ENCODE data around the gene LRG1. TPM values are rescaled to one million over a fixed set of nuclear protein-coding genes. Genes with fewer than 3 reads are reported as not detected.
A peak's percentile ranks its signal among the peaks of the same experiment; 100 is the strongest.

LRG1 gene
- total RNA-seq, 1 donor from 2014 or later: 1.1 TPM

- no peak overlapping the region for H3K4me3 ChIP-seq (ENCODE audit: low read depth, low read length)
- peaks cover 25% of the 10 kb centered on the region for H3K36me3 ChIP-seq (ENCODE audit: control insufficient read depth, insufficient read depth, low read length)
- FAIRE-seq: no peak
- DNase-seq (ENCODE audit: low read depth): no peak
- no peak for TF ChIP-seq CTCF (IDR thresholded peaks at IDR 0.05; ENCODE audit: insufficient read depth, low read length, severe bottlenecking)
- no peaks in the 10 kb centered on the region for H3K27me3 ChIP-seq (ENCODE audit: control insufficient read depth, insufficient read depth, low read length)
These were observed 45.7 kb downstream of the LRG1 start for GRCh38 chr19:4493929-4494690.

- no peaks in the 10 kb centered on the region for H3K27me3 ChIP-seq (ENCODE audit: control insufficient read depth, insufficient read depth, low read length)
- DNase-seq (ENCODE audit: low read depth) (no peak), FAIRE-seq (no peak)
- no peak for TF ChIP-seq CTCF (IDR thresholded peaks at IDR 0.05; ENCODE audit: insufficient read depth, low read length, severe bottlenecking)
- peaks cover 24% of the 10 kb centered on the region for H3K36me3 ChIP-seq (ENCODE audit: control insufficient read depth, insufficient read depth, low read length)
- H3K4me3 ChIP-seq (ENCODE audit: low read depth, low read length): no peak overlapping the region
These were observed 46.5 kb downstream of the LRG1 start for GRCh38 chr19:4493104-4493928.

- DNase-seq (ENCODE audit: low read depth) (no peak), FAIRE-seq (peak; percentile 100)
- H3K27me3 ChIP-seq (ENCODE audit: control insufficient read depth, insufficient read depth, low read length): no peaks in the 10 kb centered on the region
- H3K4me3 ChIP-seq (ENCODE audit: low read depth, low read length): no peak overlapping the region
- H3K36me3 ChIP-seq (ENCODE audit: control insufficient read depth, insufficient read depth, low read length): peaks cover 20% of the 10 kb centered on the region
- no peak for TF ChIP-seq CTCF (IDR thresholded peaks at IDR 0.05; ENCODE audit: insufficient read depth, low read length, severe bottlenecking)
These were observed 47.3 kb downstream of the LRG1 start for GRCh38 chr19:4492337-4493103.

- DNase-seq (ENCODE audit: low read depth) (no peak), FAIRE-seq (no peak)
- H3K4me3 ChIP-seq (ENCODE audit: low read depth, low read length): no peak overlapping the region
- peaks cover 18% of the 10 kb centered on the region for H3K36me3 ChIP-seq (ENCODE audit: control insufficient read depth, insufficient read depth, low read length)
- no peaks in the 10 kb centered on the region for H3K27me3 ChIP-seq (ENCODE audit: control insufficient read depth, insufficient read depth, low read length)
- TF ChIP-seq CTCF (IDR thresholded peaks at IDR 0.05; ENCODE audit: insufficient read depth, low read length, severe bottlenecking): no peak
These were observed 48.4 kb downstream of the LRG1 start for GRCh38 chr19:4491446-4491845.

GRCh38 chr19:4488496-4488895 lies 51.3 kb downstream of the LRG1 start:
- TF ChIP-seq CTCF (IDR thresholded peaks at IDR 0.05; ENCODE audit: insufficient read depth, low read length, severe bottlenecking): no peak

More at GRCh38 chr19:4488496-4488895, 51.3 kb downstream of the LRG1 start:
- no peaks in the 10 kb centered on the region for H3K27me3 ChIP-seq (ENCODE audit: control insufficient read depth, insufficient read depth, low read length)
- DNase-seq (ENCODE audit: low read depth) (no peak), FAIRE-seq (no peak)
- H3K36me3 ChIP-seq (ENCODE audit: control insufficient read depth, insufficient read depth, low read length): peaks cover 12% of the 10 kb centered on the region
- H3K4me3 ChIP-seq (ENCODE audit: low read depth, low read length): no peak overlapping the region
